ENCODE measurements around the gene SH3GL2.

The SH3GL2 gene

GRCh38 chr9:17824191-17824590, 245.3 kb downstream of the SH3GL2 start:
- peak; percentile 35 for DNase-seq

- DNase-seq: peak; percentile 65
Measured at GRCh38 chr9:17824616-17825264, 245.9 kb downstream of the SH3GL2 start.

GRCh38 chr9:17825265-17825659, 246.4 kb downstream of the SH3GL2 start:
- DNase-seq: no peak

GRCh38 chr9:17829064-17829463, 250.2 kb downstream of the SH3GL2 start:
- DNase-seq: no peak

- DNase-seq: no peak
Measured at GRCh38 chr9:17829812-17830385, 251.0 kb downstream of the SH3GL2 start.

GRCh38 chr9:17832812-17833211, 253.9 kb downstream of the SH3GL2 start:
- no peak for DNase-seq

GRCh38 chr9:17833846-17834245, 255.0 kb downstream of the SH3GL2 start:
- no peak for DNase-seq

GRCh38 chr9:17837965-17838364, 259.1 kb downstream of the SH3GL2 start:
- DNase-seq: peak; percentile 4

GRCh38 chr9:17839776-17840175, 260.9 kb downstream of the SH3GL2 start:
- DNase-seq: no peak

- no peak for DNase-seq
Measured at GRCh38 chr9:17843236-17843635, 264.4 kb downstream of the SH3GL2 start.

Data from NCI-H1694 treated with DMSO at 0.1 percent for 48 hours (cell line).